GM12892 (cell line): ENCODE data around the gene TRANK1.

Experiments used
- POLR2A ChIP-seq: IDR thresholded peaks from 2 replicates; pipeline ENCODE4 v1.6.1; 2011; ENCODE audit warnings: low read depth, low read length, control low read depth
- POLR2AphosphoS5 ChIP-seq: IDR thresholded peaks from 2 replicates; pipeline ENCODE4 v1.6.1; 2011; ENCODE audit warnings: low read depth, low read length, control low read depth

DNA sequence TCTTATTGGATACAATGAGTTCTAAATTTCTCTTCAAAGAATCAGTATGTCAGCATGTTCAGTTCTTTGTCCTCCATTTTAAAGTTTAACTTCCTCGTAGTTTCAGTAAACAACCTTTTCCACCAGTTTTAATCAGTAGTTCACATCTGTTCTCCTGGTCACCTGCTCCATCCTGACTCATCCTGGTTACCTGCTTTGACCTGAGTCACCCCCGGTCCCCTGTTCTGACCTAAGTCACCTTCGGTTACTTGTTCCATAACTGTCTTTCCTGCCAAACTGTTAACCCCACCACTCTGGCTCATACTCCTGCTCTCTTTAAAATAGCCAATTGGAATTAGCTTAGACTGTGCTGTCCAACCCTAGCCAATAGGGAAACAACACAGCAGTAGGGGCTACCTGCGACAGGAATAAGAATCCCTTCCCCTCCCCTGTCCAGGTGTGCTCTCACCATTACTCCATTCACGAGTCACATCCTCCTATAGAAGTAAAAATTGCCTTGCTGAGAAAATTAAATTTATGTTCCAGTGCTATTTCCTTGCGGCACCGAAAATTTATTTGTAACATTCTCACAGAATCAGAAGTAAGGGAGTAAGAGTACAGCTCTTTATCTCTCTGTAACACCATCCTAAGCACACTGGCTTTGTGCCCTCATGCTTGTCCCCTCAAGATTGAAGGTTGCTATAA, 23.8 kb downstream of the TRANK1 start:
- TF ChIP-seq POLR2AphosphoS5 (no peak), POLR2A (no peak)
